D721Med (cell line): Measurements from ENCODE around the gene KLHDC8A.

Source experiments
- DNase-seq: peaks from one replicate; pipeline ENCODE4 v3.0.0; 2011; ENCODE audit warnings: low spot score; ENCODE audit not compliant: insufficient read length
- FAIRE-seq: peaks from 2 replicates; lab custom pipeline; 2011; peaks lifted over from hg19 to GRCh38; lab: Jason Lieb, UNC
- CTCF ChIP-seq: IDR thresholded peaks from 2 replicates; pipeline ENCODE4 v1.5.1; 2012; ENCODE audit warnings: mild to moderate bottlenecking, control low read depth; ENCODE audit not compliant: insufficient read depth; ENCODE audit errors: missing control alignments

Gene KLHDC8A

GRCh38 chr1:205317311-205317917 is 39.3 kb downstream of the KLHDC8A start:
- no peak for DNase-seq
- no peak for TF ChIP-seq CTCF
- FAIRE-seq: no peak

- FAIRE-seq (no peak), DNase-seq (no peak)
- no peak for TF ChIP-seq CTCF
These were observed 40.6 kb downstream of the KLHDC8A start for GRCh38 chr1:205316161-205316566.

- no peak for TF ChIP-seq CTCF
- DNase-seq: no peak
- no peak for FAIRE-seq
These were observed 41.6 kb downstream of the KLHDC8A start for GRCh38 chr1:205315008-205315618.

- no peak for FAIRE-seq
- TF ChIP-seq CTCF: no peak
- no peak for DNase-seq
These were observed 43.0 kb downstream of the KLHDC8A start for GRCh38 chr1:205313563-205314308.

GRCh38 chr1:205312866-205313562 is 43.7 kb downstream of the KLHDC8A start:
- FAIRE-seq: no peak
- TF ChIP-seq CTCF: no peak
- no peak for DNase-seq

- DNase-seq (no peak), FAIRE-seq (no peak)
- TF ChIP-seq CTCF: no peak
These were observed 45.6 kb downstream of the KLHDC8A start for GRCh38 chr1:205310976-205311704.
